DOHH2 (cell line): ENCODE results near the gene NKAIN2.

Experiments used
- H3F3A ChIP-seq: fragments of 200-600 bp; sonication (generic), shearing (Covaris generic); 2 replicates; pipeline ENCODE4 v1.6.0; 2016; ENCODE audit warnings: antibody characterized with exemption, mild to moderate bottlenecking; ENCODE audit not compliant: control insufficient read depth, insufficient read depth
- H3K27ac ChIP-seq: fragments of 200-600 bp; sonication (generic); 2 replicates; pipeline ENCODE4 v1.5.1; 2014; ENCODE audit warnings: low read depth, mild to moderate bottlenecking, low read length, moderate library complexity
- H3K27me3 ChIP-seq: fragments of 200-600 bp; sonication (generic); 2 replicates; pipeline ENCODE4 v1.6.1; 2014; ENCODE audit warnings: mild to moderate bottlenecking, low read length, mixed read lengths; ENCODE audit not compliant: control insufficient read depth
- H3K36me3 ChIP-seq: fragments of 200-600 bp; sonication (generic); 2 replicates; pipeline ENCODE4 v1.6.1; 2014; ENCODE audit warnings: mild to moderate bottlenecking, low read length, moderate library complexity, mixed read lengths; ENCODE audit not compliant: control insufficient read depth
- H3K4me1 ChIP-seq: fragments of 200-600 bp; sonication (generic); 2 replicates; pipeline ENCODE4 v1.6.1; 2014; ENCODE audit warnings: mild to moderate bottlenecking, low read length, mixed read lengths; ENCODE audit not compliant: control insufficient read depth
- H3K4me2 ChIP-seq: fragments of 200-600 bp; sonication (generic); 2 replicates; pipeline ENCODE4 v1.6.0; 2014; ENCODE audit warnings: mild to moderate bottlenecking, low read length, moderate library complexity
- H3K4me3 ChIP-seq: fragments of 200-600 bp; sonication (generic); 2 replicates; pipeline ENCODE4 v1.5.1; 2014; ENCODE audit warnings: mild to moderate bottlenecking, low read length, mixed read lengths
- H3K79me2 ChIP-seq: fragments of 200-600 bp; sonication (generic); 2 replicates; pipeline ENCODE4 v1.6.1; 2014; ENCODE audit warnings: mild to moderate bottlenecking, low read length, mixed read lengths; ENCODE audit not compliant: control insufficient read depth
- H3K9me2 ChIP-seq: fragments of 200-600 bp; sonication (generic); replicated peaks from 2 replicates; pipeline ENCODE4 v1.6.1; 2014; ENCODE audit warnings: mild to moderate bottlenecking, low read length, mixed read lengths; ENCODE audit not compliant: control insufficient read depth
- H3K9me3 ChIP-seq: fragments of 200-600 bp; sonication (generic); 2 replicates; pipeline ENCODE4 v1.6.1; 2014; ENCODE audit warnings: antibody characterized with exemption, low read length, mixed read lengths; ENCODE audit not compliant: control insufficient read depth, insufficient read depth
- H4K20me1 ChIP-seq: fragments of 200-600 bp; sonication (generic); 2 replicates; pipeline ENCODE4 v1.6.0; 2014; ENCODE audit warnings: low read depth, mild to moderate bottlenecking, antibody characterized with exemption, low read length, moderate library complexity; ENCODE audit not compliant: control insufficient read depth, insufficient read depth
- EZH2phosphoT487 ChIP-seq: fragments of 200-600 bp; sonication (generic); IDR thresholded peaks from 2 replicates; pipeline ENCODE4 v1.6.1; 2017; ENCODE audit warnings: borderline replicate concordance, mild to moderate bottlenecking, antibody characterized with exemption, low read length, moderate library complexity, mixed read lengths
- TF ChIP-seq, protein P1 (sequence below): fragments of 200-600 bp; sonication (generic); IDR thresholded peaks from one replicate; pipeline ENCODE4 v1.5.1; 2014; ENCODE audit warnings: antibody characterized with exemption, mild to moderate bottlenecking, low read depth, low read length; ENCODE audit not compliant: poor library complexity, severe bottlenecking

NKAIN2 gene

DNA sequence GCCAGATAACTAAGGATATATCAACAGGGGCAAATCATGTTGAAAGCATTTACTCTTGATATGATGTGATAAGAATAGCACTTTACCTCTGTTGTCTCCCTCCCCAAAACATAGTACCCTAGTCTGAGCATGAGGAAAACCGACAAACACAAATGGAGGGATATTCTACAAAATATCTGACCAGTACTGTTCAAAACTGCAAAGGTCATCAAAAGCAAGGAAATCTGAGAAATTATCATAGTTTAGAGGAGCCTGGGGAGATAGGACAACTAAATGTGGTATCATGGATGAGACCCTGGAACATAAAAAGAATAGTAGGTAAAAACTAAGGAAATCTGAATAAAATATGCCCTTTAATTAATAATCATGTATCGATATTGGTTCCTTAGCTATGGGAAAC lies 675.2 kb downstream of the NKAIN2 start:
- no peaks in the 10 kb centered on the region for H3K9me3 ChIP-seq
- H3F3A ChIP-seq: no peaks in the 10 kb centered on the region
- TF ChIP-seq, protein P1, sequence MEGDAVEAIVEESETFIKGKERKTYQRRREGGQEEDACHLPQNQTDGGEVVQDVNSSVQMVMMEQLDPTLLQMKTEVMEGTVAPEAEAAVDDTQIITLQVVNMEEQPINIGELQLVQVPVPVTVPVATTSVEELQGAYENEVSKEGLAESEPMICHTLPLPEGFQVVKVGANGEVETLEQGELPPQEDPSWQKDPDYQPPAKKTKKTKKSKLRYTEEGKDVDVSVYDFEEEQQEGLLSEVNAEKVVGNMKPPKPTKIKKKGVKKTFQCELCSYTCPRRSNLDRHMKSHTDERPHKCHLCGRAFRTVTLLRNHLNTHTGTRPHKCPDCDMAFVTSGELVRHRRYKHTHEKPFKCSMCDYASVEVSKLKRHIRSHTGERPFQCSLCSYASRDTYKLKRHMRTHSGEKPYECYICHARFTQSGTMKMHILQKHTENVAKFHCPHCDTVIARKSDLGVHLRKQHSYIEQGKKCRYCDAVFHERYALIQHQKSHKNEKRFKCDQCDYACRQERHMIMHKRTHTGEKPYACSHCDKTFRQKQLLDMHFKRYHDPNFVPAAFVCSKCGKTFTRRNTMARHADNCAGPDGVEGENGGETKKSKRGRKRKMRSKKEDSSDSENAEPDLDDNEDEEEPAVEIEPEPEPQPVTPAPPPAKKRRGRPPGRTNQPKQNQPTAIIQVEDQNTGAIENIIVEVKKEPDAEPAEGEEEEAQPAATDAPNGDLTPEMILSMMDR: no peak
- no peak for TF ChIP-seq EZH2phosphoT487
- no peaks in the 10 kb centered on the region for H3K4me1 ChIP-seq
- no peaks in the 10 kb centered on the region for H3K9me2 ChIP-seq
- no peaks in the 10 kb centered on the region for H3K27me3 ChIP-seq
- H4K20me1 ChIP-seq: no peaks in the 10 kb centered on the region
- H3K79me2 ChIP-seq: no peaks in the 10 kb centered on the region
- H3K4me3 ChIP-seq: no peak overlapping the region
- no peaks in the 10 kb centered on the region for H3K36me3 ChIP-seq
- no peak overlapping the region for H3K27ac ChIP-seq
- H3K4me2 ChIP-seq: no peak overlapping the region

DNA sequence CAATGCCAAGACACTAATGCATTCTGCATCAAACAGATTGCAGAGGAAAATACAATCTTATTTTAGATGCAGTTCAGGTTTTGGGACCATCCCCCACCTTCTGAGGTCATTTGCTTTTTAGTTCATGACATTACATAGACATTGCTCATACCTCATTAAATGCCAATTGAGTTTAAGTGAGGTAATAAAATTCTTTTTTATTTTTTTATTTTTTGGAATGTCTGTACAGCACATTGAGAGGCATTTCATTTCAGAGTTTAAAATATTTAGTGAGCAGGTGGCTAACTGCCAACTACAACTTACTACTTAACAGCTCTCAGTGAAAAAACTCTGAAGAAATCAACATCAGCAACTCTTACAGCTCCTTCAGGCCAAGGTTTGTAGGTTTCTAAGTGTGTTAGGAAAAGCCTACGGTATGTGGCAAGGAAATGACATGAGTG lies 676.3 kb downstream of the NKAIN2 start:
- no peak overlapping the region for H3K4me2 ChIP-seq

DNA sequence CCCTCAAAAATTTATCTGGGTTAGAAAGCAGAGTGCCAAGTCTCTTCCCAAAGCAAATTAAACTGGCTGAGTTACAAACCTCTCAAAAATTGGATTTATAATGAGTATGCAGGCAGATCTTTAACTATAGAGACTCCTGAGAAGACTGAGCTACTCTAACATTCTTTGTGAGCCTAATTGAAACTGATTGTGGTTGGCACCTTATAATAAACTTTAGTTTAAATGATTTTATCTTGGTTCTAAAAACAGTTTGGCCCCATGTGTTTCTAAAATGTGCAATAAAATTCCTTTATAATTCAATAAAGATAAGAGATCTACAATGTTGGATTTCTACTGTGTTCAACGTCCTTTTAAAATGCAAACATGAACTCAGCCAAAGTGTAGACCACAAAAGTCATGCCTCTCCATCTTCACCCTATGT lies 678.4 kb downstream of the NKAIN2 start:
- TF ChIP-seq, protein P1: no peak
- TF ChIP-seq EZH2phosphoT487: no peak
- no peaks in the 10 kb centered on the region for H3K27me3 ChIP-seq
- H3K4me3 ChIP-seq: no peak overlapping the region
- H3K4me1 ChIP-seq: no peaks in the 10 kb centered on the region
- H3K27ac ChIP-seq: no peak overlapping the region
- no peaks in the 10 kb centered on the region for H3K79me2 ChIP-seq
- H3F3A ChIP-seq: no peaks in the 10 kb centered on the region
- no peaks in the 10 kb centered on the region for H3K9me3 ChIP-seq
- no peaks in the 10 kb centered on the region for H4K20me1 ChIP-seq
- H3K4me2 ChIP-seq: no peak overlapping the region
- no peaks in the 10 kb centered on the region for H3K36me3 ChIP-seq
- H3K9me2 ChIP-seq: no peaks in the 10 kb centered on the region

More for the DNA sequence above, 676.3 kb downstream of the NKAIN2 start:
- Histone ChIP-seq H3K9me3 (no peaks in the 10 kb centered on the region), H3K79me2 (no peaks in the 10 kb centered on the region), H3K27ac (no peak overlapping the region), H3K36me3 (no peaks in the 10 kb centered on the region), H3K9me2 (no peaks in the 10 kb centered on the region), H4K20me1 (no peaks in the 10 kb centered on the region), H3K4me3 (no peak overlapping the region), H3K27me3 (no peaks in the 10 kb centered on the region), H3K4me1 (no peaks in the 10 kb centered on the region), H3F3A (no peaks in the 10 kb centered on the region)
- TF ChIP-seq, protein P1: no peak
- TF ChIP-seq EZH2phosphoT487: no peak
